SK-N-SH treated with all-trans-retinoic acid at 6 μM for 48 hours (cell line): ENCODE data around the gene DCPS.
"Not testable (repeated sequence)": the region's sequence is repeated elsewhere in the genome, so short reads cannot be mapped to it uniquely, and the experiment has no call there.

Experiments
- ATAC-seq: fragments of 200-7000 bp; cut with Tn5 transposase; 3 replicates; pipeline ENCODE4 v1.9.1; 2020; ENCODE audit warnings: mild to moderate bottlenecking, moderate library complexity
- CSDC2 ChIP-seq: fragments of 250-450 bp; sonication (Bioruptor Pico); IDR thresholded peaks from 2 replicates; pipeline ENCODE4 v1.5.0; 2020; ENCODE audit warnings: mild to moderate bottlenecking, moderate library complexity
- ESRRG ChIP-seq: fragments of 250-450 bp; sonication (Bioruptor Pico); IDR thresholded peaks from 2 replicates; pipeline ENCODE4 v1.6.1; 2021; ENCODE audit warnings: mild to moderate bottlenecking
- OSR1 ChIP-seq: fragments of 250-450 bp; sonication (Bioruptor Pico); IDR thresholded peaks from 2 replicates; pipeline ENCODE4 v1.8.0; 2022; ENCODE audit warnings: moderate library complexity, mild to moderate bottlenecking, inconsistent platforms
- RARB ChIP-seq: fragments of 250-450 bp; sonication (Bioruptor Pico); IDR thresholded peaks from 2 replicates; pipeline ENCODE4 v1.8.0; 2021; ENCODE audit warnings: mild to moderate bottlenecking, moderate library complexity
- SNAI2 ChIP-seq: fragments of 250-450 bp; sonication (Bioruptor Pico); IDR thresholded peaks from 2 replicates; pipeline ENCODE4 v1.5.0; 2020; ENCODE audit warnings: mild to moderate bottlenecking, moderate library complexity
- TCF4 ChIP-seq: fragments of 250-450 bp; sonication (Bioruptor Pico); IDR thresholded peaks from 2 replicates; pipeline ENCODE4 v1.8.0; 2021; ENCODE audit warnings: mild to moderate bottlenecking, moderate library complexity, borderline replicate concordance
- TOX ChIP-seq: fragments of 250-450 bp; sonication (Bioruptor Pico); IDR thresholded peaks from 2 replicates; pipeline ENCODE4 v1.8.0; 2021; ENCODE audit warnings: mild to moderate bottlenecking, moderate library complexity, borderline replicate concordance
- ZC3H10 ChIP-seq: fragments of 250-450 bp; sonication (Bioruptor Pico); IDR thresholded peaks from 2 replicates; pipeline ENCODE4 v1.5.1; 2021; ENCODE audit warnings: mild to moderate bottlenecking, moderate library complexity
- ZFP3 ChIP-seq: fragments of 250-450 bp; sonication (Bioruptor Pico); IDR thresholded peaks from 2 replicates; pipeline ENCODE4 v1.5.0; 2020; ENCODE audit warnings: mild to moderate bottlenecking, moderate library complexity
- ZNF565 ChIP-seq: fragments of 450-650 bp; formaldehyde crosslinking; conservative IDR thresholded peaks from 2 replicates; pipeline ENCODE4 v1.5.0; 2020; ENCODE audit warnings: low read depth, mild to moderate bottlenecking, moderate library complexity
- TF ChIP-seq, protein P1 (sequence below): fragments of 250-450 bp; sonication (Bioruptor Pico); IDR thresholded peaks from 2 replicates; pipeline ENCODE4 v1.5.0; 2020; ENCODE audit warnings: mild to moderate bottlenecking, moderate library complexity
- TF ChIP-seq, protein P2 (sequence below): fragments of 250-450 bp; sonication (Bioruptor Pico); IDR thresholded peaks from 2 replicates; pipeline ENCODE4 v1.8.0; 2020; ENCODE audit warnings: mild to moderate bottlenecking, moderate library complexity, borderline replicate concordance
- TF ChIP-seq, protein P3 (sequence below): fragments of 250-450 bp; sonication (Bioruptor Pico); IDR thresholded peaks from 2 replicates; pipeline ENCODE4 v1.5.1; 2020; ENCODE audit warnings: low read depth, mild to moderate bottlenecking, moderate library complexity

DCPS gene

DNA sequence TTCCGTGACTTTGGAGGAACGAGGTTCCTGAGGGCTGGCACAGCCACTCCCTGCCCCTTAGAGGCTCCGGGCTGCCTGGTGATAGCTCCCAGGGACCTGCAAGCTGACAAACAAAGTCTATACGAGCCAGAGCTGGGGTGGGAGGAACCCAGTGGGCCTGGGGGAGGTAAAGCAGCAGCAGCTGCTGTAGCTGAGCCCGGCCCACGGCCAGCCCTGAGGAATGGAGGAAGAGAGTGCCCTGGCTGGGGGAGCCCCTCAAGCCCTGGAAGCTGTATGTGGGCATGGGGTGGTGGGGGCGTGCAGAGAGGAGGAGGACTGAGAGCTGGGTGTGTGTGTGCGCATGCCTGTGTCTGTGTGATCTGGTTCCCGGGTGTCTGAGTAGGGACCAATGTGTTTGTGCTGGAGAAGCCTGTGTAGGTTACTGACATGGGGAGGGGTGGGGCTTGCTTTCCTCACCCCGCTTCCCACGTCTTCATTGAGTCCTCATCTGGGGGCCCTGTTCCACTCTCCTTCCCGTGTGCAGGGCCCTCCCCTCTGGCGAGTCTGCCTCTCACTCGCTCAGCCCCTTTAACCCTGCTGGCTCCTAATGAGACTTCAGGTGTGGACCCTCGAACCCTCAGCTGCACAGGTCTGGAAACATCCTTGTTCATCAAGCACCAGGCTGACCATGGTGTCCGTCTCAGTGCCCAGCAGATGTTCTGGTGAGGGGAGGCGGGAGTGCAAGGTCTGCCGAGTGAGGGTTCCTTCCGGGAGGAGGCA lies 62.4 kb downstream of the DCPS start:
- ATAC-seq, result no peak
- TF ChIP-seq OSR1 (no peak), ZNF565 (CRISPR knock-in tag) (no peak)

DNA sequence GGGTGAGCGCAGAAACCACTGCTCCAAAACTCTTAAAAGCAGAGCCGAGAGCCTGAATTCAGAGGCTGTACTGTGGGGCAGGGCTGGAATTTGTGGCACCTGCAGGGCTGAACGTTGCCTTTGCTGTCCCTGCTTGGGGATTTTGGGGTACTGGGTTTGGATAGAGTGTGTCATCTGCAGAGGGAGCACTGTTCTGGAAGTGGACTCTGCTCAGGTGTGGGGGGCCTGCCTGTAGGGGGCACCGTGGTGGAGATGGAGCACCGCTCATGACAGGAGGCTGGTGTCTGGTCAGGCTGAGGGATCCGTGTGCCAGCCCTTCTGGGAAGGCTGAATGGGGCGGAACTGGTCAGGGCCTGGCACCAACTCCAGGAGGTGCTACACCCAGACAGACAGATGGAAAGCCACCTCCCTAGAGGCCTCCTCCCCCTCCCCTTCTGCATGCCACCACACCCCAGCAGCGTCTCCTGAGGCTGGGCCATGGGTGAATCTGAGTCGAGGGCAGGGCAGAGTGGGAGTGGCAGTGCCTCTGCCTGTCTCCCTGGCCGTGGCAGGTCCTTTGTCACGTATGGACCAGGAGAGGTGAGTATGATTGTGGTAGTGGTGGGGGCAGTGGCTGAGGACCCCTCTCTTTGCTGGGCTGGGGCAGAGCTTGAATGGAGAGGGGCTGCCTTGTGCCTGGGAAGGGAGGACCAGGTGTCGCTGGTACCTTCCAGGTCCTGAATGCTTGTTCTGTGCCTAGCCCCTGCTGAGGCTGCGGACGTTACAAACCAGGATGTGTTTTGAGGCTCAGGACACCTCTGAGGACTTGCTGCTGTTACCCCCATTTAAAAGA lies 63.2 kb downstream of the DCPS start:
- ATAC-seq, result not testable (repeated sequence)

- ATAC-seq, result not testable (repeated sequence)
Observed at GRCh38 chr11:126367806-126368205, 63.9 kb downstream of the DCPS start.

- ATAC-seq, result not testable (repeated sequence)
Observed at GRCh38 chr11:126368336-126369119, 64.7 kb downstream of the DCPS start.

GRCh38 chr11:126370016-126370415 lies 66.2 kb downstream of the DCPS start:
- TF ChIP-seq, protein P1, sequence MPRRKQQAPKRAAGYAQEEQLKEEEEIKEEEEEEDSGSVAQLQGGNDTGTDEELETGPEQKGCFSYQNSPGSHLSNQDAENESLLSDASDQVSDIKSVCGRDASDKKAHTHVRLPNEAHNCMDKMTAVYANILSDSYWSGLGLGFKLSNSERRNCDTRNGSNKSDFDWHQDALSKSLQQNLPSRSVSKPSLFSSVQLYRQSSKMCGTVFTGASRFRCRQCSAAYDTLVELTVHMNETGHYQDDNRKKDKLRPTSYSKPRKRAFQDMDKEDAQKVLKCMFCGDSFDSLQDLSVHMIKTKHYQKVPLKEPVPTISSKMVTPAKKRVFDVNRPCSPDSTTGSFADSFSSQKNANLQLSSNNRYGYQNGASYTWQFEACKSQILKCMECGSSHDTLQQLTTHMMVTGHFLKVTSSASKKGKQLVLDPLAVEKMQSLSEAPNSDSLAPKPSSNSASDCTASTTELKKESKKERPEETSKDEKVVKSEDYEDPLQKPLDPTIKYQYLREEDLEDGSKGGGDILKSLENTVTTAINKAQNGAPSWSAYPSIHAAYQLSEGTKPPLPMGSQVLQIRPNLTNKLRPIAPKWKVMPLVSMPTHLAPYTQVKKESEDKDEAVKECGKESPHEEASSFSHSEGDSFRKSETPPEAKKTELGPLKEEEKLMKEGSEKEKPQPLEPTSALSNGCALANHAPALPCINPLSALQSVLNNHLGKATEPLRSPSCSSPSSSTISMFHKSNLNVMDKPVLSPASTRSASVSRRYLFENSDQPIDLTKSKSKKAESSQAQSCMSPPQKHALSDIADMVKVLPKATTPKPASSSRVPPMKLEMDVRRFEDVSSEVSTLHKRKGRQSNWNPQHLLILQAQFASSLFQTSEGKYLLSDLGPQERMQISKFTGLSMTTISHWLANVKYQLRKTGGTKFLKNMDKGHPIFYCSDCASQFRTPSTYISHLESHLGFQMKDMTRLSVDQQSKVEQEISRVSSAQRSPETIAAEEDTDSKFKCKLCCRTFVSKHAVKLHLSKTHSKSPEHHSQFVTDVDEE (CRISPR knock-in tag), result no peak
- TF ChIP-seq ESRRG (CRISPR knock-in tag) (no peak), SNAI2 (CRISPR knock-in tag) (no peak)
- no peak for ATAC-seq

DNA sequence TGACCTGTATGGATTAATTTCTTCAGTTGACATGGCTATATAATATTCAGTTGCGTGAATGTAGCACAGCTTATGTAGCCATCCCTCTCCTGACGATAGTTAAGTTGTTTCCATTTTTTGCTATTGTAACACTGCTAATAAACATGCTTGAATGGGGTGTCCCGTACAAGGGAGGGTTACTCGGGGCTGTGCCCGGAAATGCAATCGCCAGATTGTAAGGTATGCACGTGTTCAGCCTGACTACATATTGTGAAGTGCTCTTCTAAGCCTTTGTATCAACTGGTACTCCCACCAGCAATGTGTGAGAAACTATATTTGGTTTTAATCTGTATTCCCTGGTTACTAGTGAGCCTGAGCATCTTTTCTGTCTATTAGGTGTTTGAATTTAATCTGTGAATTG lies 67.7 kb downstream of the DCPS start:
- no peak for TF ChIP-seq ZFP3 (CRISPR knock-in tag)
- TF ChIP-seq CSDC2 (CRISPR knock-in tag), result no peak
- no peak for TF ChIP-seq TCF4 (CRISPR knock-in tag)
- TF ChIP-seq OSR1, result no peak
- no peak for ATAC-seq

DNA sequence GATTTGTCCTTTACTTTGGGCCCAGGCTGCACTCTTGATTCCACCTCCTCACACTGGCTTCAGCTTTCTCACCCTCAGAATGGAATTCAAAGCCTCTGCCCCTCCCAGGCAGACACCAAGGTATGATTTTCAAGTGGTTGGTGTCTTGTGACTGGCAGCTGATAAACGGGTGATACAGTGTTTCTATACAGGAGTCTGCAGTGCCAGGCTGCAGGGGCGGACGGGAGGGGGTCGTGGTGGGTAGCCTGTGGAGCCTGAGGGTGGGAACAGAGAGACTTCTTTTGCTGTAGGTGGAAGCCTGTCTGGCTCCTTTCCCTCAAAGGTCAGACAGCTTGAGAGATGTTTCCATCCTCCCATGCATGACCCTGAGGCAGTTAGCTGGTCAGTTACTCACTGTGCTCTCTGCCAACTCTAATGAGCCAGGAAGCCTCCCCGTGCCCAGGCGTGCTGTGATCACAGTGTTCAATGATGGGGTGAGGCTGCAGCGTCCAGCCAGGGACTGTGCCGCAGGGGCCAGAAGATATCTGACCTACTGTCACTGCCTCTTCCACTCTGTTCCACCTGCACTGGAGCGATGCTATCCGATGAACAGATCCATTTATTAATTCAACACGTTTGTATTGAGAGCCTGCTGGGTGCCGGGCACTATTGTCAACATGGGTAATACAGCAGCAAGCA lies 69.7 kb downstream of the DCPS start:
- peak; percentile 90 for ATAC-seq

DNA sequence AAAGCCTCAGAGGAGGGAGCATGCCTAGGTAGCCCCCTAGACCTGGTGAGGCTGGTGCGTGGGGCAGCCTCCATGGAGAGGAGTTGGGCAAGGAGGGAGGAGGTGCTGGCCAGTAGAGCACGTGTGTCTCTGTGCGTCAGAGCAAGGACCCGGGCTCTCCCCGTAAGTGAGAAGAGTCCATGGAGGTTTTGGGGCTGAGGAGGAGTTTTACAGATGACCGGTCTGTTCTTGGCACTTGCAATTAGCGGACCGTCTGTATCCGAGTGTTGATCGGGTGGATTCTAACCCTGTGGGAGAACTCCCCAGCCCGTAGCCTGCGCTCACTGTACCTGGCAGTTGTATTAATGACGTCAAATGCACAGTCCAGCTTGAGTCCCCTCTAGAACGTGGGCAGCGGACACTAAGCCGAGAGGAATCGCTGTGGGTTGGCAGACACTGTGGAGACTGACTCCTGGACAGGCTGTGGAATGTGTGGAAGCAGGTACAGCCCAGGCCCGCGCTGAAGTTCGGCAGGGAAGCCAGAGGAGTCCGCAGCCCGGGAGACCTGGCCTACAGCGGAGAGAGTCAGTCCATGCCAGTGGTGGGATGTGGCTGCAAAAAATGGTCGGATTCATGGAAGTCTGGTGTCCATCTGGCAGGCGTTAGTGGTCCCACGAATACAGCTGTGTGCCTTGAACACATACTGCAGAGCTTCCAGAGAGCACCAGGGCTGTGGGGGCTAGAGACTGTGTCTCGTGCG lies 70.9 kb downstream of the DCPS start:
- not testable (repeated sequence) for ATAC-seq

GRCh38 chr11:126375726-126376125 lies 71.9 kb downstream of the DCPS start:
- no peak for ATAC-seq
- TF ChIP-seq ZC3H10 (CRISPR knock-in tag) (no peak), TOX (no peak), OSR1 (no peak), RARB (CRISPR knock-in tag) (no peak), ZFP3 (CRISPR knock-in tag) (no peak)
- TF ChIP-seq, protein P2, sequence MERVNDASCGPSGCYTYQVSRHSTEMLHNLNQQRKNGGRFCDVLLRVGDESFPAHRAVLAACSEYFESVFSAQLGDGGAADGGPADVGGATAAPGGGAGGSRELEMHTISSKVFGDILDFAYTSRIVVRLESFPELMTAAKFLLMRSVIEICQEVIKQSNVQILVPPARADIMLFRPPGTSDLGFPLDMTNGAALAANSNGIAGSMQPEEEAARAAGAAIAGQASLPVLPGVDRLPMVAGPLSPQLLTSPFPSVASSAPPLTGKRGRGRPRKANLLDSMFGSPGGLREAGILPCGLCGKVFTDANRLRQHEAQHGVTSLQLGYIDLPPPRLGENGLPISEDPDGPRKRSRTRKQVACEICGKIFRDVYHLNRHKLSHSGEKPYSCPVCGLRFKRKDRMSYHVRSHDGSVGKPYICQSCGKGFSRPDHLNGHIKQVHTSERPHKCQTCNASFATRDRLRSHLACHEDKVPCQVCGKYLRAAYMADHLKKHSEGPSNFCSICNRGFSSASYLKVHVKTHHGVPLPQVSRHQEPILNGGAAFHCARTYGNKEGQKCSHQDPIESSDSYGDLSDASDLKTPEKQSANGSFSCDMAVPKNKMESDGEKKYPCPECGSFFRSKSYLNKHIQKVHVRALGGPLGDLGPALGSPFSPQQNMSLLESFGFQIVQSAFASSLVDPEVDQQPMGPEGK, result no peak
- TF ChIP-seq, protein P3, sequence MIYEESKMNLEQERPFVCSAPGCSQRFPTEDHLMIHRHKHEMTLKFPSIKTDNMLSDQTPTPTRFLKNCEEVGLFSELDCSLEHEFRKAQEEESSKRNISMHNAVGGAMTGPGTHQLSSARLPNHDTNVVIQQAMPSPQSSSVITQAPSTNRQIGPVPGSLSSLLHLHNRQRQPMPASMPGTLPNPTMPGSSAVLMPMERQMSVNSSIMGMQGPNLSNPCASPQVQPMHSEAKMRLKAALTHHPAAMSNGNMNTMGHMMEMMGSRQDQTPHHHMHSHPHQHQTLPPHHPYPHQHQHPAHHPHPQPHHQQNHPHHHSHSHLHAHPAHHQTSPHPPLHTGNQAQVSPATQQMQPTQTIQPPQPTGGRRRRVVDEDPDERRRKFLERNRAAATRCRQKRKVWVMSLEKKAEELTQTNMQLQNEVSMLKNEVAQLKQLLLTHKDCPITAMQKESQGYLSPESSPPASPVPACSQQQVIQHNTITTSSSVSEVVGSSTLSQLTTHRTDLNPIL, result no peak
- TF ChIP-seq, protein P1 (CRISPR knock-in tag), result no peak
